HG02798 (cell line): ENCODE data around the gene IL17RC.
A peak's percentile ranks its signal among the peaks of the same experiment; 100 is the strongest.
"Not testable (repeated sequence)": the region's sequence is repeated elsewhere in the genome, so short reads cannot be mapped to it uniquely, and the experiment has no call there.

ENCODE experiments used
- ATAC-seq: cut with Tn5 transposase; IDR thresholded peaks from one replicate; pipeline ENCODE4 v1.9.1; 2021; ENCODE audit warnings: mild to moderate bottlenecking; ENCODE audit not compliant: unreplicated experiment, poor library complexity

The IL17RC gene, protein sequence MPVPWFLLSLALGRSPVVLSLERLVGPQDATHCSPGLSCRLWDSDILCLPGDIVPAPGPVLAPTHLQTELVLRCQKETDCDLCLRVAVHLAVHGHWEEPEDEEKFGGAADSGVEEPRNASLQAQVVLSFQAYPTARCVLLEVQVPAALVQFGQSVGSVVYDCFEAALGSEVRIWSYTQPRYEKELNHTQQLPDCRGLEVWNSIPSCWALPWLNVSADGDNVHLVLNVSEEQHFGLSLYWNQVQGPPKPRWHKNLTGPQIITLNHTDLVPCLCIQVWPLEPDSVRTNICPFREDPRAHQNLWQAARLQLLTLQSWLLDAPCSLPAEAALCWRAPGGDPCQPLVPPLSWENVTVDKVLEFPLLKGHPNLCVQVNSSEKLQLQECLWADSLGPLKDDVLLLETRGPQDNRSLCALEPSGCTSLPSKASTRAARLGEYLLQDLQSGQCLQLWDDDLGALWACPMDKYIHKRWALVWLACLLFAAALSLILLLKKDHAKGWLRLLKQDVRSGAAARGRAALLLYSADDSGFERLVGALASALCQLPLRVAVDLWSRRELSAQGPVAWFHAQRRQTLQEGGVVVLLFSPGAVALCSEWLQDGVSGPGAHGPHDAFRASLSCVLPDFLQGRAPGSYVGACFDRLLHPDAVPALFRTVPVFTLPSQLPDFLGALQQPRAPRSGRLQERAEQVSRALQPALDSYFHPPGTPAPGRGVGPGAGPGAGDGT

DNA sequence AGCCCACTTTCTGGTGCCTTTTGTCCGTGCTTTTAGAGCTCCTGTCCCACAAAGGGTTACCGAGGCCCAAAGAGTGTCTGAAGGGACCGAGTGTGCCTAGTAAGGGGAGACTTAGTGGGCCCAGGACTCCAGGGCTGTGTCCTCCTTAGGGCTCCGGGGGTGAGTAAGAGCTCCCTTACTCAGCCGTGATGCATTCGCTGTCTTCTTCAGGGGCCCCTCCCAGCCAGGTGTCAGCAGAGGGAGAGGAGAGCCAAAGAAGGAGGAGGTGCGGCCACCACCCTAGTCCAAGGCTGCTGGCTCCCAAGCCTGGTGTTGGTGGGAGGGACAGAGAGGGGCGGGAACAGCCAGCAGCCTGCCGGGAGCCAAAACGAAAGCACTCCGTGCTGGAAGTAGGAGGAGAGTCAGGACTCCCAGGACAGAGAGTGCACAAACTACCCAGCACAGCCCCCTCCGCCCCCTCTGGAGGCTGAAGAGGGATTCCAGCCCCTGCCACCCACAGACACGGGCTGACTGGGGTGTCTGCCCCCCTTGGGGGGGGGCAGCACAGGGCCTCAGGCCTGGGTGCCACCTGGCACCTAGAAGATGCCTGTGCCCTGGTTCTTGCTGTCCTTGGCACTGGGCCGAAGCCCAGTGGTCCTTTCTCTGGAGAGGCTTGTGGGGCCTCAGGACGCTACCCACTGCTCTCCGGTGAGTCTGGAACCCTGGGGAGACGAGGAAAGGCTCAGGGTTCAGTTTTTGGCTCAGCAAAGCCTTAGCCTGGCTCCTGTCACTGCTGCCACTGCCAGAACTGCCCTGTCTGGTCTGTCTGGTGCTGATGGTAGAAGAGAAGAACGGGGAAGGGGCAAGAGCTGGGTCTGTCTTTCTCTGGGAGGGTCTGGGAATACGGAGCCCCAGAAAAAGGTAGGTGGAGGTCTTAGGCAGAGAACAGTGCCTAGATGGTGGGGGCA, at the start of gene IL17RC:
TSS of gene IL17RC (plus strand) at position 365 of the 947 bp plus-strand sequence. CDS start at position 583, 218 bp downstream.
- ATAC-seq, result no peak

GRCh38 chr3:9867106-9867505, 49.8 kb upstream of the IL17RC start:
- no peak for ATAC-seq

- no peak for ATAC-seq
These were observed 46.9 kb upstream of the IL17RC start for GRCh38 chr3:9869955-9870354.

GRCh38 chr3:9870978-9871377, 45.9 kb upstream of the IL17RC start:
- no peak for ATAC-seq

GRCh38 chr3:9872067-9872466, 44.8 kb upstream of the IL17RC start:
- not testable (repeated sequence) for ATAC-seq

- no peak for ATAC-seq
These were observed 41.5 kb upstream of the IL17RC start for GRCh38 chr3:9875448-9875847.

GRCh38 chr3:9876255-9876654, 40.6 kb upstream of the IL17RC start:
- not testable (repeated sequence) for ATAC-seq

DNA sequence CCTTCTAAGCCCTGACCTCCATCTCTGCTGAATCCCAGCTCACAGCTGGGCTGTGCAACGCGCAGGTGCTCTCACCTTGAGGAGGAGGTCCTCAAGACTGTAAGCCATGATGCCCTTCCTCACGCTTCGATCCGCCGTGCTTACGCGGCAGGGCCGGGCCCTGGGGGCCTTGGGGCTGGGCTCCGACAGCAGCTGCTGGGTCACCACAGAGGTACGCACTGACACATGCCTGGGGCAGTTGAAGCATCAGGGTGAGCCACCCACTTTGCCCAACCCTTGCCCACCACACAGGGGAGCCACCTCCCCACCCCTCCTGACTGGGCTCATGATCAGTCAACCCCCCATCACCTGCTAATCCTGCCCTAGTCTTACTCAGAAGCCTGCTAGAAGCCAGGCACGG, 39.9 kb upstream of the IL17RC start:
- no peak for ATAC-seq

DNA sequence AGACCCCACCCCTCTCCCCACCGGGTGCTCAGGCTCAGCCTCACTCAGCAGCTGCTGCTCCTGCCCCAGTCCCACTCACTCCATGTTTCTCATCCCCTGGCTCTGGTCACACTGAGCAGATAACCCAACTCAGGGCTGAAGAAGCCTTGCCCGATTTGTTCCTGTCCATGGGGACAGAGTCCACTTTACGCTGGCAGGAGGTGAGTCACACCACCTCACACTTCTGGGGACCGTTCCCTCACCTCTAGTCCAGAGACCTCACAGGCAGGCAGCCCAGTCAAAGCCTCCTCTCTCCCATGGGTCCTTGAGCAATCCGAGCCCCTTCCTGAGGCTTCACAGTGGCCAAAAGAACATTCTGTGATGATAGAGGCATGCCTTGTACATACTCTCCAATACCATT, 38.2 kb upstream of the IL17RC start:
- ATAC-seq, result no peak

- no peak for ATAC-seq
These were observed 36.9 kb upstream of the IL17RC start, which contains the start of gene CIDEC for GRCh38 chr3:9879830-9880549. Gene CIDEC (minus strand): TSS chr3:9880253. CDS start chr3:9878486, 1,767 bp downstream.

- ATAC-seq, result no peak
These were observed 35.5 kb upstream of the IL17RC start for GRCh38 chr3:9881441-9881840.

DNA sequence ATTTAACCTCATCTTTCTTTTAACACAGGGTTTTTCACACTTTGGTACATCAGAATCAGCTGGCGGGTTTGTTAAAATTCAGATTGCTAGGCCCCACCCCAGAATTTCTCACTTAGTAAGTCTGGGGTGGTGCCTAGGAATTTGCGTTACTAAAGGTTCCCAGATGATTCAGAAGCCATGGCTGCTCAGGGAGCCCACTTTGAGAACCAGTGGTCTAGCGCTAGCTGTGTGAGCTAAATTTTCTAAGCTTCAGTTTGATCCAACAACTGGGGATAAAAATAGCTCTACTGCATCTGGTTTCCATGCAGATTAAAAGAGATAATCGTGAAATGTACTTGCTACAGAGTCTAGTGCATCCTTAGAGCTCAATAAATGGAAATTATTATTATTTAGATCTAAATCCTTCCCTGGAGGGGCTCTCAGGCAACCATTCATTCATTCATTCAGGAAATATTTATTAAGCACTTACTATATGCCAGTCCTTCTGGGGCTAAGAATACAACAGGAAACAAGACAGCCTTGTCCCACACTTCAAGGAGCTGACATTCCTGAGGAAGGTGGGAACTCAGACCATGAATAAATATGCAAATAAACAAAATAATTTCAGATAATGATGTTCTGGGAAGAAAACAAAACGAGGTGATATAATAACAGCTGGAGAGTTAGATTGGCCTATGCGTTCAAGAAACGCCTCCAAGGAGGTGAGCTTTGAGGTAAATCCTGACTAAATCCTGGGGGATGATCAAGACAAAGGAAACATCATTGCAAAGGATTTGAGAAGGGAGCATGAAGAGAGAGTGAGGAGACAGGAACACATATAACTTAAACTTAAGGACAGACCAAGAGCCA, 33.0 kb upstream of the IL17RC start:
- ATAC-seq, result no peak

DNA sequence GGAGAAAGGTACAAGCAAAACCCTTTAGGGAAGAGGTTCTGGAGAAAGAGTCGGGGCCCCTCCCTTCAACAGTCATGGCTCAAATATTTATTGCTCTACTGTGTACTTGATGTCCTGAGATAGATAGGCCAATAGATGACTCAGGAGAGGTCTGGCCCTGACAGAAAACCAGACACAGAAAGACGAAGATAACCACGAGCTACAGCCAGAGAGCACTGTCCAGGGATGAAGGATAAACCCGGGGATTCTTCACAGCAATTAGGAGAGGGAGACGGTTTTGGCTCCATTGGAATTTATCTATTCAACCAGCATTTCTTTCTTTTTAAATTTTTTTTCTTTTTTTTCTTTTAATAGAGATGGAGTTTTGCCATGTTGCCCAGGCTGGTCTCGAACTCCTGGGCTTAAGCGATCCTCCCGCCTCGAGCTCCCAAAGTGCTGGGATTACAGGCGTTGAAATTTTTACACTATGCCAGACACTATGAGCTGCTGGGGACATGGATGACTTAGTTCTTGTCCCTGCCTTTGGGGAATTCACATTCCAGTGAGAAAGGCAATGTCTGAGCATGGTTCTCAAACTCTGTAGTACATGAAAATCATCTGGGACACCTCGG, 32.2 kb upstream of the IL17RC start:
- no peak for ATAC-seq

DNA sequence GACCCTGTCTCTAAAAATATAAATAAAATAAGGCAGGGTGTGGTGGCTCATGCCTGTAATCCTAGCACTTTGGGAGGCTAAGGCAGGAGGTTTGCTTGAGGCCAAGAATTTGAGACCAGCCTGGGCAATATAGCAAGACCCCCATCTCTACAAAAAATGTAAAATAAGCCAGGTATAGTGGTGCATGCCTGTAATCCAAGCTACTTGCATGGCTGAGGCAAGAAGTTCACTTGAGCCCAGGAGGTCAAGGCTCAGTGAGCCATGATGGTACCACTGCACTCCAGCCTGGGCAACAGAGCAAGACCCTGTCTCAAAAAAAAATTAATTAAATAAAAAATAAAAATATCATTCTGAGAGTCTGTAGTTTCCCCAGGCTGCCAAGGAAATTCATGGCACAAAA, 30.6 kb upstream of the IL17RC start:
- no peak for ATAC-seq

GRCh38 chr3:9887480-9887879, 29.4 kb upstream of the IL17RC start:
- no peak for ATAC-seq

GRCh38 chr3:9888540-9888939, 28.4 kb upstream of the IL17RC start:
- ATAC-seq, result no peak

DNA sequence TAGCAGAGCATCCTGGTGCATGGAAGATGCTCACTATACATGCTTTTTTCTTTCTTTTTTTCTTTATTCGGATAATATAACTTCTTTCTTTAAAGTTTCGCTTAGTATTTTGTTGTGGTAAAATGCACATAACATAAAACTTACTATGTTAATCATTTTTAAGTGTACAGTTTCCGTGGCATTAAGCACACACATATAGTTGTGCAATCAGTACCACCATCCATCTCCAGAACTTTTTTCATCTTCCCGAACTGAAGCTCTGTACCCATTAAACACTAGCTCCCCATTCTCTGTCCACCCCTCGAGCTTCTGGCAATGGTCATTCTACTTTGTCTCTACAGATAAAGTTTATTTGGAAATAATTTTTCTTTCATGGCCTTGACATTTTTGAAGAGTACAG, 27.5 kb upstream of the IL17RC start:
- no peak for ATAC-seq

DNA sequence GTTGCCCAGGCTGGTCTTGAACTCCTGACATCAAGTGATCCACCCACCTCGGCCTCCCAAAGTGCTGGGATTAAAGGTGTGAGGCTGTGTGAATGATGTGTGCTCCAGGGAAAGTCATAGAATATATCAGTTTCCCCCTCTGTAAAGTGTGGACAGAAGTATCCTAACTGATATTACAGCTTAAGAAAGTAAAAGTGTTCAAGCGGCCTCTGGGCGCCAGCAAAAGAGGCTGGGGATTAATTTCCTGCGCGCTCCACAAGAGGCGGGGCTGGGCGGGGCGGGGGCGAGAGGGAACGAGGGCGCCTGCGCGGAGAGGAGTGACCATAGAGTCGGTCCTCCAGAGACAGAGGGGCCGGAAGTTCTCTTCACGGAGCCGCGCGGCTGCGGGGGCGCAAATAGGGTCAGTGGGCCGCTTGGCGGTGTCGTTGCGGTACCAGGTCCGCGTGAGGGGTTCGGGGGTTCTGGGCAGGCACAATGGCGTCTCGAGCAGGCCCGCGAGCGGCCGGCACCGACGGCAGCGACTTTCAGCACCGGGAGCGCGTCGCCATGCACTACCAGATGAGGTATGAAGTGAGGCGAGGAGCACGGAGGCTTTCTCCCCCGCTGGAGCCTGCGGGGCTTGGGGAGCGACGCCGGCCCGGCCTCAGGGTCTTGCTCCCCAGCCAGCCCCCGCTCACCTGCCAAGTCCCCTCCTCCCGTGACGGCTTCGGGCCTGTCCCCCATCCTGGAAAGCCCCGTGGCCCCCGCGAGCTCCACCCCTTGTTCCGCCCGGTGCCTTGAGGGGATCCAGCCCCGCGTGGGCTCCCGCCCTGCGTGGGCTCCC, 26.4 kb upstream of the IL17RC start, which contains the start of gene JAGN1:
TSS of gene JAGN1 (plus strand) at position 362 of the 823 bp plus-strand sequence. CDS start at position 475, 113 bp downstream.
- peak; percentile 85 for ATAC-seq
